ENCODE data around the gene IKBIP.
"Not testable (repeated sequence)": the region's sequence is repeated elsewhere in the genome, so short reads cannot be mapped to it uniquely, and the experiment has no call there.

IKBIP gene

DNA sequence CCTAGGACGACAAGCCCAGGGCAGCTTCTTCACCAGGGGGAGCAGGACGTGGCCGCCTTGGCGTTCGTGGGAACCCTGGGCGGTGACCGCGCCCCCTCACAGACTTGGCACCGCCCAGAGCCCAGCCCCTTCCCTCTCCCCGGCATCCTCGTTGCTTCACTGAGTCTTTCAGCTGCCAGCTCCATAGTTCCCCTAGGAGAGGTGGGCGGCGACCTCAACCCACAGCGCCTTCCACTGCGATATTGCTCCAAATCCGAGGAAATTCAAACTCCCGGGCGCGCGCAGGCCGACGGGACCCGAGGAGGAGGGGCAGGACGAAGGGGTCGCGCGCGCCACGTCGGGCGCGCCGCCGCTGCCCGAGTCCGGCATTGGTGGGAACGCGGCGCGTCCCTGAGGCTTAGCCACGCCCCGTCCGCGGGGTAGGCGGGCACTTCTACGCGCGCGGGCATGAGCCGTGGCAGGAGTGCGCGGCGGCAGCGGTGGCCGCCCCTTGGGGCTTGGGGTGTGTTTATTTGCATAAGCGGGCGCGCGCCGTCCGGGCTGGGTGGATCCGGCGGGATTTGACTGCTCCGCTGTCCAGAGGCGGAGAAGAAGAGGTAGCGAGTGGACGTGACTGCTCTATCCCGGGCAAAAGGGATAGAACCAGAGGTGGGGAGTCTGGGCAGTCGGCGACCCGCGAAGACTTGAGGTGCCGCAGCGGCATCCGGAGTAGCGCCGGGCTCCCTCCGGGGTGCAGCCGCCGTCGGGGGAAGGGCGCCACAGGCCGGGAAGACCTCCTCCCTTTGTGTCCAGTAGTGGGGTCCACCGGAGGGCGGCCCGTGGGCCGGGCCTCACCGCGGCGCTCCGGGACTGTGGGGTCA, at the start of gene IKBIP, which contains the start of gene APAF1:
TSS of gene IKBIP (minus strand) at position 77 of the 860 bp plus-strand sequence. CDS start 87 bp downstream, outside the sequence.
TSS of gene APAF1 (plus strand) at position 579 of the 860 bp plus-strand sequence. CDS start 3,070 bp downstream, outside the sequence.
- DNase-seq (ENCODE audit: low read depth in 1 of 2, low spot score in 1 of 2), result peak; percentile 93 to 95

- DNase-seq (ENCODE audit: low read depth in 1 of 2, low spot score in 1 of 2), result no peak
Measured at GRCh38 chr12:98691351-98691750, 46.8 kb upstream of the IKBIP start.

GRCh38 chr12:98686603-98687002, 42.0 kb upstream of the IKBIP start:
- DNase-seq (ENCODE audit: low read depth in 1 of 2, low spot score in 1 of 2), result no peak

- DNase-seq (ENCODE audit: low read depth in 1 of 2, low spot score in 1 of 2), result no peak
Measured at GRCh38 chr12:98684199-98684598, 39.6 kb upstream of the IKBIP start.

DNA sequence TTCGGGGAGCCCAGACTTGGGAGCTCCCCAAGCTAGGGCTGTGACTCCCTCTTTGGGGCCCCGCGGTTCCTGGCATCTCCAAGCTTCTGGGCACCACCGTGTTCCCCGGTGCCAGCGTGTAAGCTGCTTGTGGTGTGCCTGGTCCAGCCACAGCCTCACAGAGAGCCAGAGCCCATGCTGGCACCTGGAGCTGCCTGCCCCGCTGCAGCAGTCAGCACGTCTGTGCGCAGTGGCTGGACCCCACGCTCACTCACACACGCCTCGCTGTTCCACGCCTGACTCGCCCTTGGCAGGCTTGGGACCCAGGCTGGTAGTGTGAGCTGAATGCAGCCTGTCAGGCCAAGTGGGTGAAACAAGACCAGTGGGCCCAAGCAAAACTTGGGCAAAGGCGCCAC, 35.0 kb upstream of the IKBIP start:
- DNase-seq (ENCODE audit: low read depth in 1 of 2, low spot score in 1 of 2), result no peak

DNA sequence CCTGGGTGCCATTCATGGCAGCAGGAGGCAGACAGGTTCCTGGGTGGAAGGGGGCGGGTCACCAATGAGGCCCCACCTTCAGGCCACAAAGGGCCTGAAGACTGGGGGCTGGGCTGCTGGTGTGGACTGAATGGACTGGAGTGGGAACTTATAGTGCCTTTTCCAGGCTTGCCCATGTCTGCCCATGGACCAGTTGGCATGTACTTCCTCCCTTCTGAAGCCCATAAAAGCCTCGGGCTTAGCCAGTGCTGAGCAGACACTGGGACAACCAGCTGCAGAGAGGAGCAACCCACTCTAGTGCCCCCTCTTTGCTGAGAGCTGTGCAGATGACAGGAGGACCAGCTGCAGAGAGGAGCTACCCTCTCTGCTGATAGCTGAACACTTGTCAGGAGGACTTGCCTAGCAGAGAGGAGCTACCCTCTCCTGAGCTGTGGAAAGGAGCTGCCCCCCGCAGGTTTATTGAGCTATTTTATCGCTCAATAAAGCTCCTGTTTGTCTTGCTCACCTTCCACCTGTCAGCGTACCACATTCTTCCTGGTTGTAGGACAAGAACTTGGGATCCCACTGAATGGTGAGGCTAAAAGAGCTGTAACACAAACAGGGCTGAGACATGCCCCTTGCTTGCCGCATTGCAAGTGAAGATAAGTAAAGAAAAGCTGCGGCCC, 34.5 kb upstream of the IKBIP start:
- no peak for DNase-seq (ENCODE audit: low read depth in 1 of 2, low spot score in 1 of 2)

GRCh38 chr12:98678236-98678945, 33.8 kb upstream of the IKBIP start:
- DNase-seq (ENCODE audit: low read depth in 1 of 2, low spot score in 1 of 2), result no peak

DNA sequence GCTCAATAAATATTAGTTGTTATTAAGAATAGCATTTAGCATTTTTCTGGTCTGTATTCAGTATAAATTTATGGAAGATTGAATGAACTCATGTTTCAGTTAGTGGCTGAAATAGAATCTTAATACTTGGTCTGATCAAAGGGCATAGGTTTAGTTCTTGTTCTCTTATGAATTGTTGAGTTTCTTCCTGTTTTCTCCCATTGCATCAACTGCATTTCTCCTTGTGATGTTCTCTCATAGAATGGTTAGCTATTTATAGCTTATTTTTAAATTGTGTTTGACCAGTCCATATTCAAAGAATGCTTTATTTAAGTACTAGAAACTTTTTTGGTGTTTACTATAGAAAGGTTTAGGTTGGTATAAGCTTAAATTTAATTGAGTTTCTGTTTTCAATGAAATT, 30.3 kb upstream of the IKBIP start:
- DNase-seq (ENCODE audit: low read depth in 1 of 2, low spot score in 1 of 2), result no peak

DNA sequence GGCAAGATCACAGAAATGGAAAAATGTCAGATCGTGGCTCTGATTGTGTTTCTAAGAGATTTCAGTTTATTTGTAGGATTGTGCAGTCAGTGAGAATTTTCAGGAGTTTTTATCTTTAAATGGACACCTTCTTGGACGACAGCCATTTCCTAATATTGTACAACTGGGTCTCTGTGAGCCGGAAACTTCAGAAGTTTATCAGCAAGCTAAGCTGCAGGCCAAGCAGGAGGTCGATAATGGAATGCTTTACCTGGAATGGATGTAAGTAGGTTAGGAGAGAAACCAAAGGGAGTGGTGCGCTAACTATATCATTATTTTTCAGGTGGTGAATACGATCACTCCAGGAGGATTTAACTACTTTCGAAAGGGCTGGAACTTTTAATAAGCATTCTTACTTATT, 26.9 kb upstream of the IKBIP start:
- DNase-seq (ENCODE audit: low read depth in 1 of 2, low spot score in 1 of 2), result no peak

GRCh38 chr12:98669751-98670150, 25.2 kb upstream of the IKBIP start:
- no peak for DNase-seq (ENCODE audit: low read depth in 1 of 2, low spot score in 1 of 2)

DNA sequence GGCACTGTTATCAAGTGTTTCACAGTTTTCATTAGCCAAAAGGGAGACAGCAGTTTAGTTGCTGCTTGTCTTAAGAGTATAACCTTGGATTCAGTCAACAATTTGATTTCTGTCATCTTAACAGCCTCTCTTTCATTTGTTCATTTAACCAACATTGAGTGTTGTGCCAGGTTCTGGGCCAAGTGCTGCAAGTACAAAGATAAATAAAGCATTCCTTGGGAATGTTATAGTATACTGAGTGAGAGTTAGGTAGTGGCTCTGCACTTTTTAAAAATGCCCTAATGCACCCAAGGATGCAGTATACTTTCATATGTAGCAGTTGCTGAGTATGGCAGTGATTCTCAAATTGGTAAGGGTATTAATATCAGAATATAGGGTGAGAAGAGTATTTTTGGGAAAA, 15.9 kb upstream of the IKBIP start:
- DNase-seq (ENCODE audit: low read depth in 1 of 2, low spot score in 1 of 2), result no peak

DNA sequence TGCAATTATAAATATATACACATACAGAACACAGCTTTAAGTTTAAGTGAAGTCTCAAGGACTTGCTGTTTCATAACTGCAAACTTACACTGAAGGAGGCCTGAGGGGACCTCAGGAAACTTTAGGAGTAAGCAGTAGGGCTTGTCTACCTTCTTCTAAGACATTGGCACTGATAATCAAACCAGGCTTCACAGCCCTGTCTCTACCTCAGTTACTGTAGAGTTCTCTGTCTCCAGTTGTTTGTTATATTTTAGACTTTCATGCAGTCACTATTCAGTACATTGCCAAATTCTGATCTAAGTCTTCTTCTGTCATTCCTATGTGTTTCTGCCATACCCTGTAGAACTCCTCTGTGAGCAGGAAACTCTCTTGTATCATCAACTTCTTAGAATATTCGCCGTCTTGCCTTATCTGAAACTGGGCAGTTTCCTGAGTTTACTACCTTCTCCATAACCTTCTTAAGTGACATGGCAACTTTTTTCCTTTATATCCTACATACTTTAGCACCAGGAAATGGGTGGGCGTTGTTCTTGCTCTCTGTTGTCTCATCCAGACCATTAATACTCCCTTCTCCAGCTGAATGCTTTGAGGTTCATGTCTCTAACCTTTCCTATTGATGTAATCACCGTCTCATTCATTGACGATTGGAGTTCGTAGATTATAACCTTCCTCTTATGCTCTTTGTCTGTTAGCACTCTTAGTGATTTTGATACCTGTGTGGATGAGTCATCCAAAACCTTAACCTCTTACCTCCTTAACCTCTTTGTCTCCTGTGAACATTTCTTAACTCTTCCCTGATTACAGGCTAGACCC, 11.9 kb upstream of the IKBIP start:
- no peak for DNase-seq (ENCODE audit: low read depth in 1 of 2, low spot score in 1 of 2)

GRCh38 chr12:98653866-98654493, 9.4 kb upstream of the IKBIP start:
- DNase-seq (ENCODE audit: low read depth in 1 of 2, low spot score in 1 of 2), result no peak

- no peak for DNase-seq (ENCODE audit: low read depth in 1 of 2, low spot score in 1 of 2)
Measured at GRCh38 chr12:98651328-98651727, 6.7 kb upstream of the IKBIP start.

- DNase-seq (ENCODE audit: low read depth in 1 of 2, low spot score in 1 of 2), result no peak
Measured at GRCh38 chr12:98646294-98647090, 1.9 kb upstream of the IKBIP start.

GRCh38 chr12:98645572-98646067, 1.0 kb upstream of the IKBIP start:
- DNase-seq (ENCODE audit: low read depth in 1 of 2, low spot score in 1 of 2), result no peak

- DNase-seq (ENCODE audit: low read depth in 1 of 2, low spot score in 1 of 2), result no peak
Measured at GRCh38 chr12:98644433-98644711, 216 bp downstream of the IKBIP start.

DNA sequence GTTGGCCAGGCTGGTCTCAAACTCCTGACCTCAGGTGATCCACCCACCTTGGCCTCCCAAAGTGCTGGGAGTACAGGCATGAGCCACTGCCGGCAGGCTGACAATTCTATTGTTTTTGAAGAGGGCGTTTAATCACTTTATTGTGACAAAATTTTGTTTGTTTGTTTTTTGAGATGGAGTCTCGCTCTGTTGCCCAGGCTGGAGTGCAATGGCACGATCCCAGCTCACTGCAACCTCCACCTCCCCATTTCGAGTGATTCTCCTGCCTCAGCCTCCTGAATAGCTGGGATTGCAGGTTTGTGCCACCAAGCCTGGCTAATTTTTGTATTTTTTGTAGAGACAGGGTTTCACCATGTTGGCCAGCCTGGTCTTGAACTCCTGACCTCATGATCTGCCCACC, 1.8 kb downstream of the IKBIP start:
- DNase-seq (ENCODE audit: low read depth in 1 of 2, low spot score in 1 of 2), result not testable (repeated sequence)

DNA sequence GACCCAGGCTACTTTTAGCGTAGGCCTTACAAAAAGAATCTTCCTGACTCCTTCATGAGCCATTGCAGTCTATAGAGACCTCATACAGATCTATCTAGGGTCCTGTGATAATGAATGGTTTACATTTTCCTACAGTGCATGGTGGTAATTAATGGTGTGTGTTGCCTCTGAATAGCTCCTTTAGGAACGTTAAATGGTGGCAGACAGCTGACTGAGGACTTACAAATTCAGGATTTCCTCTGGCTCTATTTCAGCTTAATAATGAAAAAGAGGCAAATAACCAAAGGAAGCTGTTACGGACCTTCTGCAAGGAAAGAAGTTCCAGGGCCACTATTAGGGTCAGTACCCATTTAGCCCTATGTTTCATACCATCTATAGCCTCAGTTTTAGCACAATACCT, 5.1 kb downstream of the IKBIP start:
- no peak for DNase-seq (ENCODE audit: low read depth in 1 of 2, low spot score in 1 of 2)

GRCh38 chr12:98638009-98638408, 6.6 kb downstream of the IKBIP start:
- no peak for DNase-seq (ENCODE audit: low read depth in 1 of 2, low spot score in 1 of 2)
